Measurements from ENCODE around the gene NFYA.
"Not testable (repeated sequence)": the region's sequence is repeated elsewhere in the genome, so short reads cannot be mapped to it uniquely, and the experiment has no call there.

NFYA gene

DNA sequence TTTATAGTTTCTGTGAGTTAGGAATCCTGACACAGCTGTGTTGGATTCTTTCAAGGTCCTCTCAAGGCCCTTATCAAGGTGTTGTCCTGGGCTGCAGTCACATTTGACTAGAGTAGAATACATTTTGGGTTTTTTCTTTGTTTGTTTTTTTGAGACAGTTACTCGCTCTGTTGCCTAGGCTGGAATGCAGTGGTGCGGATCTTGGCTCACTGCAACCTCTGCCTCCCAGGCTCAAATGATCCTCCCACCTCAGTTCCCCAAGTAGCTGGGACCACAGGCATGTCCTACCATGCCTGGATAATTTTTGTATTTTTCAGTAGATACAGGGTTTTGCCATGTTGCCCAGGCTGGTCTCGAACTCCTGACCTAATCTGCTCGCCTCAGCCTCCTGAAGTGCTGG is 15.7 kb downstream of the NFYA start:
- Histone ChIP-seq H3K36me3 (ENCODE audit: control insufficient read depth, insufficient read depth, low read length) (peaks cover 93% of the 10 kb centered on the region), H3K4me3 (ENCODE audit: extremely low read depth, insufficient read depth, low read length, poor library complexity, severe bottlenecking) (no peak overlapping the region), H3K9me3 (ENCODE audit: control insufficient read depth, low read length) (no peaks in the 10 kb centered on the region), H3K27ac (ENCODE audit: low read depth, low read length, severe bottlenecking) (peak overlapping the region; percentile 26), H3K4me1 (ENCODE audit: control insufficient read depth, insufficient read depth, low read length, poor library complexity, severe bottlenecking) (no peaks in the 10 kb centered on the region)
- WGBS, 2 experiments (ENCODE audit: insufficient coverage in 2 of 2): 100% methylated on average over 1 to 2 of the region's 4 CpGs

DNA sequence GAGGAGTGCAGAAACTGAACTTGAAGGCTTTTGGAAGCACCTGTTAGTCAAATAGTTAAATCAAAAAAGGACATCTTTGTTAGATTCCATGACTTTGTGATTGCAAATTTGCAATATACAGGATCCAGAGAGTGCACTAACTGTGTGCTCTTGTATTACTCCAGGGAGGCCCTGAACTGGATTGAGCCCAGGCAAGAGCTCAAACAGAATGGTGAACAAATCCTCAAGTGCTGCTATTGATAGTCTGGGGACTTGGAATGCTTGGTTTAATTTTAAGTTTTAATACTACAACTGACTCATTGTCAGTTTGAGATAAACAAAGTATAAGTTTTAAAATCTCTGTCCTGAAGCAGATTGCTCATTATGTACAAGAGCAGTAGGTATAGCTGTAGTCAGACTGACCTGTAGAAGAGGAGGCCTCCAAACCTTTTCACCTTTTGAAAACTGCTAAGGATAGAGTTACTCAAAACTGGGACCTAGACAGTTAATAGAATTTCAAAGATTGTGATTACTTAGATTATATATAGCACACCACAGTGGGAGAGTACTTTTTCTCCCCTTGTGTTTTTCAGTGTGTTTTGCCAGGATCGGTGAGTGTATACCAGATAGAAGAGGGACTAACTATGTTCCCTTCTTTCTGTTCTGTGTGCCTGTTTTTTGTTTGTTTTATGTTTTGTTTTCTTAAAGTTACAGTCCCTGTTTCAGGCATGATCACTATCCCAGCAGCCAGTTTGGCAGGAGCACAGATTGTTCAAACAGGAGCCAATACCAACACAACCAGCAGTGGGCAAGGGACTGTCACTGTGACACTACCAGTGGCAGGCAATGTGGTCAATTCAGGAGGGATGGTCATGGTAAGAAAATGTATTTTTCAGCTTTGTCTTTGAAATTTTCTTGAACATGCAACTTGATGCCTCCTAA is 18.3 kb downstream of the NFYA start:
- no CpG with 5 or more reads among the region's 1 CpG for WGBS, 2 experiments (ENCODE audit: insufficient coverage in 2 of 2)
- H3K27ac ChIP-seq (ENCODE audit: low read depth, low read length, severe bottlenecking): no peak overlapping the region
- no peaks in the 10 kb centered on the region for H3K9me3 ChIP-seq (ENCODE audit: control insufficient read depth, low read length)
- peaks cover 95% of the 10 kb centered on the region for H3K36me3 ChIP-seq (ENCODE audit: control insufficient read depth, insufficient read depth, low read length)
- no peak overlapping the region for H3K4me3 ChIP-seq (ENCODE audit: extremely low read depth, insufficient read depth, low read length, poor library complexity, severe bottlenecking)
- no peaks in the 10 kb centered on the region for H3K4me1 ChIP-seq (ENCODE audit: control insufficient read depth, insufficient read depth, low read length, poor library complexity, severe bottlenecking)

DNA sequence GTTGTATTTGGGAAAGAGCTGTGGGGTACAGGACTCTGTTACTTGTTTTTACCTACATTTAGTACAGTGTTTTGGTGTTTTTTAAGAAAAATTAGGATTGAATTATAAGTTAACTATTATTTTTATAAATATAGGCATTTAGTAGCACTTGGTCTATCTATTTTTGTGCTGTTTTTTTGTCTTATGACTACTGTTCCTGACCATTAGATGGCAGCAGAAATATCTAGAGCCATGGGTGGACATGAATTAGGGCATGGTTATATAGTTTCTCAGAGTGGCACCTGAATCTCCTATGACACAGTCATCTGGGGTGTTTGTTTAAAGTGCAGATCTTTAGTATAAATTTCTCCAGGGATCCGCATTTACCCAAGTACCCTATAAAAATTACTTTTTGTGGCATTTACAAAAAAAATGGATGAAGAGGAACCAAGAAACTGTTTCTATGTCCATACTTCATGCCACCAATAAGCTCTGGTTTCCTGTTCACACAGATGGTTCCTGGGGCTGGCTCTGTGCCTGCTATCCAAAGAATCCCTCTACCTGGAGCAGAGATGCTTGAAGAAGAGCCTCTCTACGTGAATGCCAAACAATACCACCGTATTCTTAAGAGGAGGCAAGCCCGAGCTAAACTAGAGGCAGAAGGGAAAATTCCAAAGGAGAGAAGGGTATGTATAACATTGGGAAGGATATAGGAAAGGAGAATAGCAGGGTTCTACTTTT is 19.8 kb downstream of the NFYA start:
- no peak overlapping the region for H3K27ac ChIP-seq (ENCODE audit: low read depth, low read length, severe bottlenecking)
- WGBS, 2 experiments (ENCODE audit: insufficient coverage in 2 of 2): 100% methylated on average over 3 of the region's 4 CpGs
- H3K4me1 ChIP-seq (ENCODE audit: control insufficient read depth, insufficient read depth, low read length, poor library complexity, severe bottlenecking): no peaks in the 10 kb centered on the region
- peaks cover 98% of the 10 kb centered on the region for H3K36me3 ChIP-seq (ENCODE audit: control insufficient read depth, insufficient read depth, low read length)
- no peaks in the 10 kb centered on the region for H3K9me3 ChIP-seq (ENCODE audit: control insufficient read depth, low read length)
- no peak overlapping the region for H3K4me3 ChIP-seq (ENCODE audit: extremely low read depth, insufficient read depth, low read length, poor library complexity, severe bottlenecking)

DNA sequence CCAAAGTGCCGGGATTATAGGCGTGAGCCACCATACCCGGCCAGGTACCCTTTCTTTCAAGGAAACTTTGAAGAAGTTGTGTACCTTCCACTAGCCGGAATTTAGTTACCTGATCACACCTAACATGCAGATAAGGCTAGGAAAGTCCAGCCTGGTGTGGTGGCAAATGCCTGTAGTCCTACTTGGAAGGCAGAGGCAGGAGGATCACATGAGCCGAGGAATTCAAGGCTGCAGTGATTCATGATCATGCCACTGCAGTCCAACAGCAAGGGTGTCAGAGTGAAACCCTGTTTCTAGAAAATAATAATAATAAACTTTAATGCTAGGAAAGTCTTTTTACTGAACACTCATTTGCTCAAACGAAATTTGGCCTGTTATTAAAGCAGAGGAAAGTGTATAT is 21.0 kb downstream of the NFYA start:
- 84 to 95% methylated on average over 4 of the region's 6 CpGs for WGBS, 2 experiments (ENCODE audit: insufficient coverage in 2 of 2)
- H3K4me1 ChIP-seq (ENCODE audit: control insufficient read depth, insufficient read depth, low read length, poor library complexity, severe bottlenecking): no peaks in the 10 kb centered on the region
- peaks cover 98% of the 10 kb centered on the region for H3K36me3 ChIP-seq (ENCODE audit: control insufficient read depth, insufficient read depth, low read length)
- no peaks in the 10 kb centered on the region for H3K9me3 ChIP-seq (ENCODE audit: control insufficient read depth, low read length)
- H3K4me3 ChIP-seq (ENCODE audit: extremely low read depth, insufficient read depth, low read length, poor library complexity, severe bottlenecking): no peak overlapping the region
- H3K27ac ChIP-seq (ENCODE audit: low read depth, low read length, severe bottlenecking): no peak overlapping the region

DNA sequence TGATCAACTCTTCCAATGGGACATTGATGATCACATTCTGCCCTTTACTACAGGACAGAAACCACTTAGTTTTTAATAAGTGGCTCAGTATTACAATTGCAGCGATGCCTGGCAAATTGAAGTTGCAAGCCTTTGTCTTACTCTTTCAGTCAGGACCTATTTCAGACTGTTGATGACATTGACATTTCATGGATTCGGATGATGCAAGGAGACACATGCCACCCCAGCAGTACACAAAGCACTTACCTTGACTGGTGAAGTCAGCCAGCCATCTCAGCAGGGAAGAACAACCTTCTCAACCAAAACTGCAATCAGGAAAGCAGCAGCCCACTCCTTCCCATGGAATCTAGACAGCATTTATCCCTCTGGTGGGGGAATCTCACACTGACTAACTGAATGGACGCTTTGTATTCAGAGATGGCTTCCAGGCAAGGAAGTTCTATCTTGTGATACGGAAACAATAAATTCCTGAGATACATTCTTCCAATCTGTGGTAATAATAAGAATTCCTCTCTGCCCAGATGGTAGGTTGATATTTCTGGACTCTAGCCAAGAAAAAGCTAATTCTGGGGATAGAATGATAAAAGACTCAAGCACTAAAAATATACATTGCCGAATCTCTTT is 24.8 kb downstream of the NFYA start:
- Histone ChIP-seq H3K4me1 (ENCODE audit: control insufficient read depth, insufficient read depth, low read length, poor library complexity, severe bottlenecking) (no peaks in the 10 kb centered on the region), H3K36me3 (ENCODE audit: control insufficient read depth, insufficient read depth, low read length) (peaks cover 81% of the 10 kb centered on the region), H3K27ac (ENCODE audit: low read depth, low read length, severe bottlenecking) (peak overlapping the region; percentile 48), H3K4me3 (ENCODE audit: extremely low read depth, insufficient read depth, low read length, poor library complexity, severe bottlenecking) (no peak overlapping the region), H3K9me3 (ENCODE audit: control insufficient read depth, low read length) (no peaks in the 10 kb centered on the region)
- 89 to 93% methylated on average over 2 of the region's 5 CpGs for WGBS, 2 experiments (ENCODE audit: insufficient coverage in 2 of 2)

DNA sequence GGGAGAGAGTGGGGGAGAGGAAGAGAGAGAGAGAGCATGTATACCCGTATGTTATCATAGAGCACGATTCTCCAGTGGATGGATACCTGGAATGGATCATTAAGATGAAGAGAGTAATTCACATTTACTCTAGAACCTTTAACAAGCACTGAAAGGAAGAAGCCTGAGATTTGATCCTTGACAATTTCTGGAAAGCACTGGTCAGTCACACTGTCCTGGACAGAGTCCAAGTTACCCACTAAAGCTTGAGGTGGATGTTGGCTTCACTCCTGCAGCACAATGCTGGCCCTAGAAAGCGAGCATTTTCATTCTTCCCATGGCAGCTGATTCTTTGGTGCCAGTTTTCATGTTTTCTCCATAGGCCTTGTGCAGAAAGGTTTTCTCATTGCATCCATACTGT is 25.6 kb downstream of the NFYA start:
- peaks cover 73% of the 10 kb centered on the region for H3K36me3 ChIP-seq (ENCODE audit: control insufficient read depth, insufficient read depth, low read length)
- H3K9me3 ChIP-seq (ENCODE audit: control insufficient read depth, low read length): no peaks in the 10 kb centered on the region
- no peak overlapping the region for H3K4me3 ChIP-seq (ENCODE audit: extremely low read depth, insufficient read depth, low read length, poor library complexity, severe bottlenecking)
- H3K4me1 ChIP-seq (ENCODE audit: control insufficient read depth, insufficient read depth, low read length, poor library complexity, severe bottlenecking): no peaks in the 10 kb centered on the region
- H3K27ac ChIP-seq (ENCODE audit: low read depth, low read length, severe bottlenecking): peak overlapping the region; percentile 48
- WGBS, 2 experiments (ENCODE audit: insufficient coverage in 2 of 2): 93 to 100% methylated on average over 1 of the region's 3 CpGs

DNA sequence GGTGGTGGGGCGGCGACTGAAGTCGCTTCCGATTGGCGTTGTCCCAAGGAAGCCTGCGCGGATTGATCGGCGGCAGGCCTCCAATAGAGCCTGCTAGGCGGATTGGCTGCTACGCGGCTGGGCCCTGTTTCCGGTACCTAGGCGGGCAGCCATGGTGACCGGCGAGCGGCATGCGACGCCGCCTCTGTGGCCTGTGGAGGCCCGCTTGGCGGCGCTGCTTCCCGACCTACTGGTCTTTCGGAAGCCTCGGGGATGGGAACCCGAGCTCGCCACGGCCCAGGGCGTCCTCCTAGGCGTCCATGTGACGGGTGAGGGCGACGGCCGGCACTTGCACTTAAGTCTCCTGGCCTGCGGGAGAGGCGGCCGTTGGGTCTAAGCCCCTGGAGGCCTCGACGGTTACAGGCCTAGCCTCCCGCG is 28.1 kb downstream of the NFYA start:
- Histone ChIP-seq H3K36me3 (ENCODE audit: control insufficient read depth, insufficient read depth, low read length) (peaks cover 49% of the 10 kb centered on the region), H3K4me1 (ENCODE audit: control insufficient read depth, insufficient read depth, low read length, poor library complexity, severe bottlenecking) (no peaks in the 10 kb centered on the region), H3K9me3 (ENCODE audit: control insufficient read depth, low read length) (no peaks in the 10 kb centered on the region), H3K4me3 (ENCODE audit: extremely low read depth, insufficient read depth, low read length, poor library complexity, severe bottlenecking) (no peak overlapping the region), H3K27ac (ENCODE audit: low read depth, low read length, severe bottlenecking) (no peak overlapping the region)
- 92 to 94% methylated on average over 37 to 39 of the region's 42 CpGs for WGBS, 2 experiments (ENCODE audit: insufficient coverage in 2 of 2)

DNA sequence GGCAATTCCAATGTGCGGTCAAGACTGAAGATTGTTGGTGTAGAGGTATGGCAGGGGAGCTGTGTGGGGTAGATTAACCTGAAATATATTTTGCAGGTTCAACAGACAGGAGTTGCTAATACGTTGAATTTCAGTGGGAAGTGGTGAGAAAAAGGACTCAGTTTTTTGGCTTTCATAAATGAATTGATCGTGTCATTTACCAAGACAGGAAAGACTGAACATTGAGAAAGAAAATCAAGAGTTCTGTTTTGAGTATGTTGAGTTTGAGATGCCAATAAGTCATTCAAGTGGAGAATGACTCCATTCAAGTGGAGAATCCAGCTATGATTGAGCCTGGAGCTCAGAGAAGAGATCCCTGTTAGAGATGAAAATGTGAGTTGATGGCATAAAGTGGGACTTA is 31.1 kb downstream of the NFYA start:
- no peak overlapping the region for H3K4me3 ChIP-seq (ENCODE audit: extremely low read depth, insufficient read depth, low read length, poor library complexity, severe bottlenecking)
- no peaks in the 10 kb centered on the region for H3K4me1 ChIP-seq (ENCODE audit: control insufficient read depth, insufficient read depth, low read length, poor library complexity, severe bottlenecking)
- H3K9me3 ChIP-seq (ENCODE audit: control insufficient read depth, low read length): no peaks in the 10 kb centered on the region
- whole genome bisulfite sequencing, 2 experiments (ENCODE audit: insufficient coverage in 2 of 2): 96% methylated on average over 2 to 3 of the region's 3 CpGs
- H3K27ac ChIP-seq (ENCODE audit: low read depth, low read length, severe bottlenecking): no peak overlapping the region
- peaks cover 20% of the 10 kb centered on the region for H3K36me3 ChIP-seq (ENCODE audit: control insufficient read depth, insufficient read depth, low read length)

DNA sequence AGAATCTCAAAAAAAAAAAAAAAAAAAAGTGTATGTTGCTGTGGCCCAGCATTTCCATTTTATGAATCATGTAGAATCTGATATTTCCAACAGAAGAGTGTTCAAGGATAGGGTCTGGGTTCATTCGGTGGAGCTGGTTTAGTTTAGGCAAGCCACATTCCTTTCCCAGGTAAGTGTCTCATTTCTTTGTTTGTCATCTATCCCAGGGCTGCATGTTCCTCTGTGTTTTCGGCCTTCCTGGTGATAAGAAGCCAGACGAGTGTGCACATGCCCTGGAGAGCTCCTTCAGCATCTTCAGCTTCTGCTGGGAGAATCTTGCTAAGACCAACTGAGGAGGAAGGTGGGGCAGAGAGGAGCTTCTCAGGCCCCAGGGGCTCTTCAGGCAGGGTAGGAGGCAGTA is 38.2 kb downstream of the NFYA start:
- Histone ChIP-seq H3K36me3 (ENCODE audit: control insufficient read depth, insufficient read depth, low read length) (no peaks in the 10 kb centered on the region), H3K4me3 (ENCODE audit: extremely low read depth, insufficient read depth, low read length, poor library complexity, severe bottlenecking) (no peak overlapping the region), H3K27ac (ENCODE audit: low read depth, low read length, severe bottlenecking) (no peak overlapping the region), H3K9me3 (ENCODE audit: control insufficient read depth, low read length) (no peaks in the 10 kb centered on the region), H3K4me1 (ENCODE audit: control insufficient read depth, insufficient read depth, low read length, poor library complexity, severe bottlenecking) (no peaks in the 10 kb centered on the region)
- WGBS, 2 experiments (ENCODE audit: insufficient coverage in 2 of 2): 80 to 84% methylated on average over 3 of the region's 3 CpGs

DNA sequence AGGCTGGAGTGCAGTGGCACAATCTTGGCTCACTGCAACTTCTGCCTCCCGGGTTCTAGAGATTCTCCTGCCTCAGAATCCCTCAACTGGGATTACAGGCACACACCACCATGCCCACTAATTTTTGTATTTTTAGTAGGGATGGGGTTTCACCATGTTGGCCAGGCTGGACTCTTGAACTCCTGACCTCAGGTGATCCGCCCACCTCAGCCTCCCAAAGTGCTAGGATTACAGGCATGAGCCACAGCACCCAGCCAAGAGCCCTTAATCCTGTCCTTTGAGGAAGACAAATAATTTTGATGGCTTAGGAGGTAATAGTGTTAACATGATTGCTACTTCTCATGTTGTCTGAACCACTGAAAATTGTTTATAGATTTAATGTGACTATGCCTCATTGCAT is 42.3 kb downstream of the NFYA start:
- H3K36me3 ChIP-seq (ENCODE audit: control insufficient read depth, insufficient read depth, low read length); H3K4me1 ChIP-seq (ENCODE audit: control insufficient read depth, insufficient read depth, low read length, poor library complexity, severe bottlenecking); H3K27ac ChIP-seq (ENCODE audit: low read depth, low read length, severe bottlenecking); H3K4me3 ChIP-seq (ENCODE audit: extremely low read depth, insufficient read depth, low read length, poor library complexity, severe bottlenecking); H3K9me3 ChIP-seq (ENCODE audit: control insufficient read depth, low read length): not testable (repeated sequence)
- 80% methylated on average over 1 of the region's 2 CpGs; no CpG with 5 or more reads in 1 of the 2 experiments for WGBS, 2 experiments (ENCODE audit: insufficient coverage in 2 of 2)
